Measurements from ENCODE around the gene PDE8A. TPM values are rescaled to one million over a fixed set of nuclear protein-coding genes. Genes with fewer than 3 reads are reported as not detected.

Gene PDE8A
- total and polyA plus RNA-seq, 10 of the 15 experiments (the other 5 are each of a cell fraction or from before 2014, with no cell fraction given): 6.7 to 69.2 (median 27.2) TPM

DNA sequence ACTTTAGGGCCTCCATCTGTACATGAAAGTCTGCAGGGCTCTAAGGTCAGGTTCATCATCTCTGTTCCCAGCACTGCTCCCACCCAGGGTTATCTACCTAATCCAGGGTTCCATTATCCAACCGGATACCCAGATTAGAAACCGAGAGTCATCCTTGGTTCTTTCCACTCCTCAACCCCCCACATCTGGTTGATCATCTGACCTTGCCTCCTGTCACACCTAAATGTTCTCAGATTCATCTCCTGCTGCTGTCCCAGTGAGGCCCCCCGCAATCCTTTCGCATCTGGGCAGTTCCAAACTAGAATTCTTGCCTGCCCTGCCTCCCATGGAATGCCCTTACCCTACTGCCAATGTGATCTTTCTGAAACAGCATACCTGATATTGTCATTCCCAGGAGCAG is 136.5 kb downstream of the PDE8A start:
- WGBS (ENCODE audit: insufficient coverage, insufficient replicate concordance, low lambda C conversion rate, missing lambda C conversion rate): 95% methylated on average over 4 of the region's 4 CpGs
- no peak overlapping the region for H3K27ac ChIP-seq (ENCODE audit: control insufficient read depth, insufficient read depth)
- ChIA-PET RAD21 (ENCODE audit: unreplicated experiment) (no interaction called here), CTCF (interaction anchor here (0.9 kb wide), 1 partner anchor 13 kb away, joined by 4 read pairs; no protein-coding TSS in a partner anchor), SMC1A (ENCODE audit: uncharacterized antibody, unreplicated experiment) (no interaction called here), POLR2A (no interaction called here)
- BruUV-seq (replicated peaks): no TSS peak
- intact Hi-C loops (cut with micrococcal nuclease; ENCODE audit: unreplicated experiment) (no loop called here), in situ Hi-C loops (cut with MboI) (no loop called here)
- no peak for FAIRE-seq
- H2AFZ ChIP-seq (ENCODE audit: control insufficient read depth, low read depth, low read length): no peak overlapping the region
- H3K36me3 ChIP-seq (ENCODE audit: control insufficient read depth in 2 of 2, insufficient read depth in 2 of 2, low read length in 1 of 2): peaks cover 0 to 19% of the 10 kb centered on the region in 2 experiments; a peak in 3 of 4 replicates
- H3K4me3 ChIP-seq: no peak overlapping the region
- H3K27me3 ChIP-seq (replicated peaks in 1 of 2; ENCODE audit: control insufficient read depth in 2 of 2, insufficient read depth in 2 of 2, low read length in 1 of 2): no peaks in the 10 kb centered on the region
- H3K79me2 ChIP-seq (ENCODE audit: control insufficient read depth, insufficient read depth, low read length): no peaks in the 10 kb centered on the region
- TF ChIP-seq IKZF2 (IDR thresholded peaks at IDR 0.05) (no peak), NBN (IDR thresholded peaks at IDR 0.05) (no peak), CREB1 (IDR thresholded peaks at IDR 0.05; ENCODE audit: low read depth) (no peak), ASH2L (IDR thresholded peaks at IDR 0.05; ENCODE audit: borderline replicate concordance, low read depth) (no peak), ZNF207 (IDR thresholded peaks at IDR 0.05; ENCODE audit: borderline replicate concordance) (no peak), RB1 (IDR thresholded peaks at IDR 0.05; ENCODE audit: borderline replicate concordance) (no peak), RUNX3 (IDR thresholded peaks at IDR 0.05; ENCODE audit: low read length) (no peak)
- TF ChIP-seq, protein P1, sequence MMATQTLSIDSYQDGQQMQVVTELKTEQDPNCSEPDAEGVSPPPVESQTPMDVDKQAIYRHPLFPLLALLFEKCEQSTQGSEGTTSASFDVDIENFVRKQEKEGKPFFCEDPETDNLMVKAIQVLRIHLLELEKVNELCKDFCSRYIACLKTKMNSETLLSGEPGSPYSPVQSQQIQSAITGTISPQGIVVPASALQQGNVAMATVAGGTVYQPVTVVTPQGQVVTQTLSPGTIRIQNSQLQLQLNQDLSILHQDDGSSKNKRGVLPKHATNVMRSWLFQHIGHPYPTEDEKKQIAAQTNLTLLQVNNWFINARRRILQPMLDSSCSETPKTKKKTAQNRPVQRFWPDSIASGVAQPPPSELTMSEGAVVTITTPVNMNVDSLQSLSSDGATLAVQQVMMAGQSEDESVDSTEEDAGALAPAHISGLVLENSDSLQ (IDR thresholded peaks at IDR 0.05): no peak
- TF ChIP-seq, protein P2, sequence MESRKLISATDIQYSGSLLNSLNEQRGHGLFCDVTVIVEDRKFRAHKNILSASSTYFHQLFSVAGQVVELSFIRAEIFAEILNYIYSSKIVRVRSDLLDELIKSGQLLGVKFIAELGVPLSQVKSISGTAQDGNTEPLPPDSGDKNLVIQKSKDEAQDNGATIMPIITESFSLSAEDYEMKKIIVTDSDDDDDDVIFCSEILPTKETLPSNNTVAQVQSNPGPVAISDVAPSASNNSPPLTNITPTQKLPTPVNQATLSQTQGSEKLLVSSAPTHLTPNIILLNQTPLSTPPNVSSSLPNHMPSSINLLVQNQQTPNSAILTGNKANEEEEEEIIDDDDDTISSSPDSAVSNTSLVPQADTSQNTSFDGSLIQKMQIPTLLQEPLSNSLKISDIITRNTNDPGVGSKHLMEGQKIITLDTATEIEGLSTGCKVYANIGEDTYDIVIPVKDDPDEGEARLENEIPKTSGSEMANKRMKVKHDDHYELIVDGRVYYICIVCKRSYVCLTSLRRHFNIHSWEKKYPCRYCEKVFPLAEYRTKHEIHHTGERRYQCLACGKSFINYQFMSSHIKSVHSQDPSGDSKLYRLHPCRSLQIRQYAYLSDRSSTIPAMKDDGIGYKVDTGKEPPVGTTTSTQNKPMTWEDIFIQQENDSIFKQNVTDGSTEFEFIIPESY (IDR thresholded peaks at IDR 0.05): no peak
- TF ChIP-seq, protein P3, sequence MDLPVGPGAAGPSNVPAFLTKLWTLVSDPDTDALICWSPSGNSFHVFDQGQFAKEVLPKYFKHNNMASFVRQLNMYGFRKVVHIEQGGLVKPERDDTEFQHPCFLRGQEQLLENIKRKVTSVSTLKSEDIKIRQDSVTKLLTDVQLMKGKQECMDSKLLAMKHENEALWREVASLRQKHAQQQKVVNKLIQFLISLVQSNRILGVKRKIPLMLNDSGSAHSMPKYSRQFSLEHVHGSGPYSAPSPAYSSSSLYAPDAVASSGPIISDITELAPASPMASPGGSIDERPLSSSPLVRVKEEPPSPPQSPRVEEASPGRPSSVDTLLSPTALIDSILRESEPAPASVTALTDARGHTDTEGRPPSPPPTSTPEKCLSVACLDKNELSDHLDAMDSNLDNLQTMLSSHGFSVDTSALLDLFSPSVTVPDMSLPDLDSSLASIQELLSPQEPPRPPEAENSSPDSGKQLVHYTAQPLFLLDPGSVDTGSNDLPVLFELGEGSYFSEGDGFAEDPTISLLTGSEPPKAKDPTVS (IDR thresholded peaks at IDR 0.05; ENCODE audit: low read depth, low read length): no peak
- TF ChIP-seq, protein P4, sequence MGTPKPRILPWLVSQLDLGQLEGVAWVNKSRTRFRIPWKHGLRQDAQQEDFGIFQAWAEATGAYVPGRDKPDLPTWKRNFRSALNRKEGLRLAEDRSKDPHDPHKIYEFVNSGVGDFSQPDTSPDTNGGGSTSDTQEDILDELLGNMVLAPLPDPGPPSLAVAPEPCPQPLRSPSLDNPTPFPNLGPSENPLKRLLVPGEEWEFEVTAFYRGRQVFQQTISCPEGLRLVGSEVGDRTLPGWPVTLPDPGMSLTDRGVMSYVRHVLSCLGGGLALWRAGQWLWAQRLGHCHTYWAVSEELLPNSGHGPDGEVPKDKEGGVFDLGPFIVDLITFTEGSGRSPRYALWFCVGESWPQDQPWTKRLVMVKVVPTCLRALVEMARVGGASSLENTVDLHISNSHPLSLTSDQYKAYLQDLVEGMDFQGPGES (IDR thresholded peaks at IDR 0.05): no peak
- no peak overlapping the region for H3K9ac ChIP-seq (ENCODE audit: control insufficient read depth, insufficient read depth, low read length)
- no peak overlapping the region for H3K4me2 ChIP-seq (ENCODE audit: control insufficient read depth, insufficient read depth)
- no peaks in the 10 kb centered on the region for H3K9me3 ChIP-seq (replicated peaks; ENCODE audit: control insufficient read depth, insufficient read depth, low read length)
- ATAC-seq: no peak
- DNase-seq (ENCODE audit: low read depth, low spot score): no peak
- H3K4me1 ChIP-seq (ENCODE audit: control insufficient read depth, insufficient read depth, low read length): peaks cover 13% of the 10 kb centered on the region
- no peaks in the 10 kb centered on the region for H4K20me1 ChIP-seq (ENCODE audit: control insufficient read depth, insufficient read depth)
